ENCODE measurements around the gene GABRR2. TPM values are rescaled to one million over a fixed set of nuclear protein-coding genes. Genes with fewer than 3 reads are reported as not detected.
A peak's percentile ranks its signal among the peaks of the same experiment; 100 is the strongest.

GABRR2 gene
- total RNA-seq, 1 donor from 2014 or later: 1.4 TPM

GRCh38 chr6:89270951-89271721 lies 44.0 kb downstream of the GABRR2 start:
- intact Hi-C loops (cut with DNase I): no loop called here
- TF ChIP-seq CTCF (IDR thresholded peaks at IDR 0.05): no peak
- ATAC-seq (peak; percentile 48), DNase-seq (no peak)
- no peaks in the 10 kb centered on the region for H3K9me3 ChIP-seq
- H3K4me1 ChIP-seq: no peaks in the 10 kb centered on the region
- H3K4me3 ChIP-seq: no peak overlapping the region
- H3K36me3 ChIP-seq: no peaks in the 10 kb centered on the region
- H3K27me3 ChIP-seq: no peaks in the 10 kb centered on the region
- H3K27ac ChIP-seq: no peak overlapping the region

GRCh38 chr6:89269981-89270380 lies 45.1 kb downstream of the GABRR2 start:
- no peak for TF ChIP-seq CTCF (IDR thresholded peaks at IDR 0.05)
- Histone ChIP-seq H3K36me3 (no peaks in the 10 kb centered on the region), H3K27me3 (no peaks in the 10 kb centered on the region), H3K4me1 (no peaks in the 10 kb centered on the region), H3K27ac (no peak overlapping the region), H3K4me3 (no peak overlapping the region), H3K9me3 (no peaks in the 10 kb centered on the region)
- ATAC-seq (no peak), DNase-seq (no peak)
- intact Hi-C loops (cut with DNase I): no loop called here

- no peaks in the 10 kb centered on the region for H3K4me1 ChIP-seq
- ATAC-seq: no peak
- DNase-seq: no peak
- H3K9me3 ChIP-seq: no peaks in the 10 kb centered on the region
- intact Hi-C loops (cut with DNase I): no loop called here
- H3K4me3 ChIP-seq: no peak overlapping the region
- H3K36me3 ChIP-seq: no peaks in the 10 kb centered on the region
- no peak for TF ChIP-seq CTCF (IDR thresholded peaks at IDR 0.05)
- no peak overlapping the region for H3K27ac ChIP-seq
- no peaks in the 10 kb centered on the region for H3K27me3 ChIP-seq
These were observed 45.8 kb downstream of the GABRR2 start for GRCh38 chr6:89269252-89269651.

- no peak for TF ChIP-seq CTCF (IDR thresholded peaks at IDR 0.05)
- no peaks in the 10 kb centered on the region for H3K27me3 ChIP-seq
- no peaks in the 10 kb centered on the region for H3K4me1 ChIP-seq
- no peaks in the 10 kb centered on the region for H3K9me3 ChIP-seq
- ATAC-seq (no peak), DNase-seq (no peak)
- no peaks in the 10 kb centered on the region for H3K36me3 ChIP-seq
- H3K4me3 ChIP-seq: no peak overlapping the region
- H3K27ac ChIP-seq: no peak overlapping the region
- intact Hi-C loops (cut with DNase I): no loop called here
These were observed 46.3 kb downstream of the GABRR2 start for GRCh38 chr6:89268776-89269175.

GRCh38 chr6:89267918-89268317 lies 47.2 kb downstream of the GABRR2 start:
- no peak for TF ChIP-seq CTCF (IDR thresholded peaks at IDR 0.05)
- Histone ChIP-seq H3K27me3 (no peaks in the 10 kb centered on the region), H3K36me3 (no peaks in the 10 kb centered on the region), H3K27ac (no peak overlapping the region), H3K4me1 (no peaks in the 10 kb centered on the region), H3K9me3 (no peaks in the 10 kb centered on the region), H3K4me3 (no peak overlapping the region)
- no peak for ATAC-seq
- no peak for DNase-seq
- intact Hi-C loops (cut with DNase I): no loop called here
